ENCODE results near the gene MSI2.

MSI2 gene

DNA sequence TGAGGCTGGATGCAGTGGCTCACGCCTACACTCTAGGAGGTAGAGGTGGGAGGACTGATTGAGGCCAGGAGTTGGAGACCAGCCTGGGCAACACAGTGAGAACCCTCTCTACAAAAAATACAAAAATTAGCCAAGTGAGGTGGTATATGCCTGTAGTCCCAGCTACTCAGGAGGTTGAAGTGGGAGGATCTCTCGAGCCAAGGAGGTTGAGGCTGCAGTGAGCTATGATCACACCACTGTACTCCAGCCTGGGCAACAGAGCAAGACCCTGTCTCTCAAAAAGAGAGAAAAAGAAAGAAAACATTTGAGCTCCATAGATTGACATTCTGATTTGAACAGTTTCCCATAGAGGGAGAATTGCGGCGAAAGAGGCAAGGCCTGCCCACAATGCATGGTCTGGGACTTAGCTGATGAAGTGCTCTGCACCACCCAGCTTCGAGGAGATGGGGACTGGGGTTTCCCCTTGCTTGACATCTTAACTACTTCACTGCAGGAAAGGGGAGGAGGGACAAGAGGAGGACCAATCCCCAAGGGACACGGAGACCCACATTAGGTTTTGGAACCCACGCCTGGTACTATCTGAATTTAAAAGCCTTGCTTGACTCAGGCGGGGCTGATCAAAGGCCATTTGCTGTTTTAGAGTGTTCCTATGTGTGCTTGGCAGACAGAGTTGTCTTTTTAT lies 21.7 kb downstream of the MSI2 start:
- TF ChIP-seq CREB1 (IDR thresholded peaks at IDR 0.05; ENCODE audit: low read depth) (no peak), TEAD4 (IDR thresholded peaks at IDR 0.05) (no peak), TCF12 (IDR thresholded peaks at IDR 0.05; ENCODE audit: low read depth) (no peak), RAD21 (IDR thresholded peaks at IDR 0.05; ENCODE audit: low read depth) (no peak), ZBTB7A (IDR thresholded peaks at IDR 0.05; ENCODE audit: low read depth) (no peak)
- TF ChIP-seq, protein P1, sequence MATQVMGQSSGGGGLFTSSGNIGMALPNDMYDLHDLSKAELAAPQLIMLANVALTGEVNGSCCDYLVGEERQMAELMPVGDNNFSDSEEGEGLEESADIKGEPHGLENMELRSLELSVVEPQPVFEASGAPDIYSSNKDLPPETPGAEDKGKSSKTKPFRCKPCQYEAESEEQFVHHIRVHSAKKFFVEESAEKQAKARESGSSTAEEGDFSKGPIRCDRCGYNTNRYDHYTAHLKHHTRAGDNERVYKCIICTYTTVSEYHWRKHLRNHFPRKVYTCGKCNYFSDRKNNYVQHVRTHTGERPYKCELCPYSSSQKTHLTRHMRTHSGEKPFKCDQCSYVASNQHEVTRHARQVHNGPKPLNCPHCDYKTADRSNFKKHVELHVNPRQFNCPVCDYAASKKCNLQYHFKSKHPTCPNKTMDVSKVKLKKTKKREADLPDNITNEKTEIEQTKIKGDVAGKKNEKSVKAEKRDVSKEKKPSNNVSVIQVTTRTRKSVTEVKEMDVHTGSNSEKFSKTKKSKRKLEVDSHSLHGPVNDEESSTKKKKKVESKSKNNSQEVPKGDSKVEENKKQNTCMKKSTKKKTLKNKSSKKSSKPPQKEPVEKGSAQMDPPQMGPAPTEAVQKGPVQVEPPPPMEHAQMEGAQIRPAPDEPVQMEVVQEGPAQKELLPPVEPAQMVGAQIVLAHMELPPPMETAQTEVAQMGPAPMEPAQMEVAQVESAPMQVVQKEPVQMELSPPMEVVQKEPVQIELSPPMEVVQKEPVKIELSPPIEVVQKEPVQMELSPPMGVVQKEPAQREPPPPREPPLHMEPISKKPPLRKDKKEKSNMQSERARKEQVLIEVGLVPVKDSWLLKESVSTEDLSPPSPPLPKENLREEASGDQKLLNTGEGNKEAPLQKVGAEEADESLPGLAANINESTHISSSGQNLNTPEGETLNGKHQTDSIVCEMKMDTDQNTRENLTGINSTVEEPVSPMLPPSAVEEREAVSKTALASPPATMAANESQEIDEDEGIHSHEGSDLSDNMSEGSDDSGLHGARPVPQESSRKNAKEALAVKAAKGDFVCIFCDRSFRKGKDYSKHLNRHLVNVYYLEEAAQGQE (IDR thresholded peaks at IDR 0.05; ENCODE audit: low read depth), result no peak
- TF ChIP-seq, protein P2, sequence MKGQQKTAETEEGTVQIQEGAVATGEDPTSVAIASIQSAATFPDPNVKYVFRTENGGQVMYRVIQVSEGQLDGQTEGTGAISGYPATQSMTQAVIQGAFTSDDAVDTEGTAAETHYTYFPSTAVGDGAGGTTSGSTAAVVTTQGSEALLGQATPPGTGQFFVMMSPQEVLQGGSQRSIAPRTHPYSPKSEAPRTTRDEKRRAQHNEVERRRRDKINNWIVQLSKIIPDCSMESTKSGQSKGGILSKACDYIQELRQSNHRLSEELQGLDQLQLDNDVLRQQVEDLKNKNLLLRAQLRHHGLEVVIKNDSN (IDR thresholded peaks at IDR 0.05), result no peak

DNA sequence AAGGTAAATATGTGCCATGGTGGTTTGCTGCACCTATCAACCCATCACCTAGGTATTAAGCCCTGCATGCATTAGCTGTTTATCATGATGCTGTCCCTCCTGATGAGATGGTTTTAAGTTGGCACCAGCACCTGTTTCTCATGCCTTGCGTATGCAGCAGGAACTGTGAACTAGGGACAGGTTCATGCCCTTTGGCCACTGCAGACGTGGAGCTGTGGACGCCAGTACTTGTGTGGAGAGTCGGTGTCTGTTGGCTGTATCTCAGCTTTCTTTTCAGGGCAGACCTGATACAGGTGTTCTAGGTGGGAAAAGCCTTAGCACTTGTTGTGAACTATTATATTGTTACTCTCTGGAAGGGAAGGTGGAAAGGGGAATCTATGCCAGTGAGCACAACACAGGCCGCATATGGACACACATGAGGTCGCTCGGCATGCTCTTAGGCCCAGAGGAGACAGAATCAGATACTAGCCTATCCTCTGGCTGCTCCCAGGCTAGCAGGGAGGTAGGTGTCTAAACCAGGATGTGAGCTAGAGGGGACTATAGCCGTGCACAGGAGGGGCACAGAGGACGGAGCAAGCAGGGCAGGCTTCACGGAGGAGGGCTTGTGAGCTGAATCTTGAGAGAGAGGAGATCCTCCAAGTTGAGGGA lies 22.5 kb downstream of the MSI2 start:
- TF ChIP-seq CREB1 (IDR thresholded peaks at IDR 0.05; ENCODE audit: low read depth), result no peak
- no peak for TF ChIP-seq TCF12 (IDR thresholded peaks at IDR 0.05; ENCODE audit: low read depth)
- no peak for TF ChIP-seq RAD21 (IDR thresholded peaks at IDR 0.05; ENCODE audit: low read depth)
- TF ChIP-seq EGR1 (IDR thresholded peaks at IDR 0.05), result no peak
- no peak for TF ChIP-seq CEBPB (IDR thresholded peaks at IDR 0.05)
- no peak for TF ChIP-seq TAF1 (IDR thresholded peaks at IDR 0.05; ENCODE audit: low read depth)
- TF ChIP-seq, protein P3, sequence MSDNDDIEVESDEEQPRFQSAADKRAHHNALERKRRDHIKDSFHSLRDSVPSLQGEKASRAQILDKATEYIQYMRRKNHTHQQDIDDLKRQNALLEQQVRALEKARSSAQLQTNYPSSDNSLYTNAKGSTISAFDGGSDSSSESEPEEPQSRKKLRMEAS (IDR thresholded peaks at IDR 0.05), result no peak
- no peak for TF ChIP-seq TEAD4 (IDR thresholded peaks at IDR 0.05)
- TF ChIP-seq, protein P2 (IDR thresholded peaks at IDR 0.05), result no peak
- TF ChIP-seq EP300 (IDR thresholded peaks at IDR 0.05; ENCODE audit: borderline replicate concordance), result no peak
- no peak for TF ChIP-seq FOXM1 (IDR thresholded peaks at IDR 0.05; ENCODE audit: borderline replicate concordance, low read depth)
- TF ChIP-seq ZBTB7A (IDR thresholded peaks at IDR 0.05; ENCODE audit: low read depth), result no peak
- no peak for TF ChIP-seq NFIC (IDR thresholded peaks at IDR 0.05)
- no peak for TF ChIP-seq YY1 (IDR thresholded peaks at IDR 0.05; ENCODE audit: low read depth)
- TF ChIP-seq, protein P1 (IDR thresholded peaks at IDR 0.05; ENCODE audit: low read depth), result no peak

DNA sequence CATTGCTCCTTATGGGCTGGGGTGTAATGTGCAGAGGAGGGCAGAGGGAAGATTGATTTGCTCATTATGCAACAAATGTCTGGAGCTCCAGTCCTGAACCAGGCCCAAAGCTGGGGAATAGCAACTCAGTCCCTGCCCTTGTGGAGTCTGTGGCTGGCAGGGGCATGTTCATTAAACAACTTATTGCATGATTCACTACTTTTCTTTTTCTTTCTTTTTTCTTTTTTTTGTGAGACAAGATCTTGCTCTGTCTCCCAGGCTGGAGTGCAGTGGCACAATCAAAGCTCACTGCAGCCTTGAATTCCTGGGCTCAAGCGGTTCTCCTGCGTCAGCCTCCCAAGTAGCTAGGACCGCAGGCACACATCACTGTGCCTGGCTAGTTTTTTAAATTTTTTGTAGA lies 23.1 kb downstream of the MSI2 start:
- TF ChIP-seq, protein P1 (IDR thresholded peaks at IDR 0.05; ENCODE audit: low read depth), result no peak
- TF ChIP-seq TCF12 (IDR thresholded peaks at IDR 0.05; ENCODE audit: low read depth), result no peak
- TF ChIP-seq EGR1 (IDR thresholded peaks at IDR 0.05), result no peak
- TF ChIP-seq TAF1 (IDR thresholded peaks at IDR 0.05; ENCODE audit: low read depth), result no peak
- TF ChIP-seq ZBTB7A (IDR thresholded peaks at IDR 0.05; ENCODE audit: low read depth), result no peak
- no peak for TF ChIP-seq RAD21 (IDR thresholded peaks at IDR 0.05; ENCODE audit: low read depth)
- TF ChIP-seq TEAD4 (IDR thresholded peaks at IDR 0.05), result no peak
- TF ChIP-seq, protein P3 (IDR thresholded peaks at IDR 0.05), result no peak
- no peak for TF ChIP-seq EP300 (IDR thresholded peaks at IDR 0.05; ENCODE audit: borderline replicate concordance)
- no peak for TF ChIP-seq CEBPB (IDR thresholded peaks at IDR 0.05)
- TF ChIP-seq CREB1 (IDR thresholded peaks at IDR 0.05; ENCODE audit: low read depth), result no peak
- TF ChIP-seq YY1 (IDR thresholded peaks at IDR 0.05; ENCODE audit: low read depth), result no peak
- no peak for TF ChIP-seq NFIC (IDR thresholded peaks at IDR 0.05)
- TF ChIP-seq, protein P2 (IDR thresholded peaks at IDR 0.05), result no peak
- no peak for TF ChIP-seq FOXM1 (IDR thresholded peaks at IDR 0.05; ENCODE audit: borderline replicate concordance, low read depth)

Measured in Ishikawa (cell line).